ENCODE data around the gene UBA1. TPM values are rescaled to one million over a fixed set of nuclear protein-coding genes. Genes with fewer than 3 reads are reported as not detected.

UBA1 gene
- total and polyA plus RNA-seq, 2 donors (not counting 3 experiments of a cell fraction or from before 2014, with no cell fraction given) = 237 to 297 TPM

DNA sequence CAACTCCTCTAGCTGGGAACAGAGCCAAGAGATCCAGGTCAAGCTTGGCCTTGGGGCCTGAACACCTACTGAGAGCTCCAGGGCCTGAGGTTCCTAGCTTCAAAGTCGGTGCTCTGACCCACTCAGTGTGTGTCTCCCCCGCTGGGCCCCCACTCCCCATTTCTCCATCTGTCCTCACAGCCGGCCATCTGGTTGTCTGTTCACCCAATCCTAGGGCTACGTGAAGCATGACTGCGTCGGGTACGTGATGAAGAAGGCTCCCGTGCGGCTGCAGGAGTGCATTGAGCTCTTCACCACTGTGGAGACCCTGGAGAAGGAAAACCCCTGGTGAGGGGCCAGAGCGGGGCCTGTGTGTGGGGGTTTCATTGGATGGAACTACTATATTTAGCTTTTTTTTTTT, 51.5 kb downstream of the UBA1 start:
- Histone ChIP-seq H3K27ac (ENCODE audit: insufficient read depth, low read depth, low read length) (no peak overlapping the region), H3K9me3 (replicated peaks; ENCODE audit: control insufficient read depth, insufficient read depth, low read length) (no peaks in the 10 kb centered on the region), H3K4me3 (replicated peaks in 1 of 3; ENCODE audit: insufficient read depth in 1 of 3, low read depth in 1 of 3, low read length in 3 of 3) (no peak overlapping the region), H3K9ac (replicated peaks; ENCODE audit: extremely low read depth, insufficient read depth, low read length) (no peak overlapping the region), H3K36me3 (ENCODE audit: control insufficient read depth in 2 of 2, extremely low read depth in 1 of 2, insufficient read depth in 2 of 2, low read length in 2 of 2) (peaks cover 0 to 25% of the 10 kb centered on the region in 2 experiments), H3K4me1 (ENCODE audit: control insufficient read depth, extremely low read depth, insufficient read depth, low read length) (no peaks in the 10 kb centered on the region), H3K9me1 (replicated peaks; ENCODE audit: control insufficient read depth, extremely low read depth, insufficient read depth, low read length) (no peaks in the 10 kb centered on the region), H4K20me1 (replicated peaks; ENCODE audit: control insufficient read depth, extremely low read depth, insufficient read depth, low read length) (no peaks in the 10 kb centered on the region), H3K79me2 (ENCODE audit: control insufficient read depth, insufficient read depth, low read length) (no peaks in the 10 kb centered on the region), H3K4me2 (ENCODE audit: insufficient read depth, low read length) (no peak overlapping the region), H2AFZ (ENCODE audit: low read depth, low read length) (no peak overlapping the region), H3K27me3 (ENCODE audit: control insufficient read depth in 2 of 2, insufficient read depth in 2 of 2, low read length in 2 of 2) (no peaks in the 10 kb centered on the region)
- intact Hi-C loops (cut with micrococcal nuclease) = no loop called here
- DNase-seq (ENCODE audit: low read depth, low spot score) (no peak), FAIRE-seq (no peak)
- POLR2A ChIA-PET = no interaction called here
- dilution Hi-C loops (cut with MboI; ENCODE audit: extremely low pct_ligation_motif_present, low sequenced_read_pairs) = no loop called here
- no peak for TF ChIP-seq EZH2 (IDR thresholded peaks at IDR 0.05; ENCODE audit: borderline replicate concordance, low read depth, low read length, severe bottlenecking)
- no peak for TF ChIP-seq POLR2AphosphoS5 (IDR thresholded peaks at IDR 0.05; ENCODE audit: insufficient read depth, low read depth, low read length)
- TF ChIP-seq JUN (IDR thresholded peaks at IDR 0.05; ENCODE audit: borderline replicate concordance, insufficient read depth, insufficient read length, low read depth) = no peak
- TF ChIP-seq GATA2 (IDR thresholded peaks at IDR 0.05; ENCODE audit: insufficient read depth, insufficient read length, low read depth, low read length) = no peak
- no peak for TF ChIP-seq FOS (IDR thresholded peaks at IDR 0.05; ENCODE audit: borderline replicate concordance, insufficient read depth, low read length)
- TF ChIP-seq, protein P1, sequence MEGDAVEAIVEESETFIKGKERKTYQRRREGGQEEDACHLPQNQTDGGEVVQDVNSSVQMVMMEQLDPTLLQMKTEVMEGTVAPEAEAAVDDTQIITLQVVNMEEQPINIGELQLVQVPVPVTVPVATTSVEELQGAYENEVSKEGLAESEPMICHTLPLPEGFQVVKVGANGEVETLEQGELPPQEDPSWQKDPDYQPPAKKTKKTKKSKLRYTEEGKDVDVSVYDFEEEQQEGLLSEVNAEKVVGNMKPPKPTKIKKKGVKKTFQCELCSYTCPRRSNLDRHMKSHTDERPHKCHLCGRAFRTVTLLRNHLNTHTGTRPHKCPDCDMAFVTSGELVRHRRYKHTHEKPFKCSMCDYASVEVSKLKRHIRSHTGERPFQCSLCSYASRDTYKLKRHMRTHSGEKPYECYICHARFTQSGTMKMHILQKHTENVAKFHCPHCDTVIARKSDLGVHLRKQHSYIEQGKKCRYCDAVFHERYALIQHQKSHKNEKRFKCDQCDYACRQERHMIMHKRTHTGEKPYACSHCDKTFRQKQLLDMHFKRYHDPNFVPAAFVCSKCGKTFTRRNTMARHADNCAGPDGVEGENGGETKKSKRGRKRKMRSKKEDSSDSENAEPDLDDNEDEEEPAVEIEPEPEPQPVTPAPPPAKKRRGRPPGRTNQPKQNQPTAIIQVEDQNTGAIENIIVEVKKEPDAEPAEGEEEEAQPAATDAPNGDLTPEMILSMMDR (IDR thresholded peaks at IDR 0.05; ENCODE audit: extremely low read depth in 1 of 2, insufficient read depth in 1 of 2, low read depth in 1 of 2, low read length in 2 of 2) = no peak
- TF ChIP-seq, protein P2, sequence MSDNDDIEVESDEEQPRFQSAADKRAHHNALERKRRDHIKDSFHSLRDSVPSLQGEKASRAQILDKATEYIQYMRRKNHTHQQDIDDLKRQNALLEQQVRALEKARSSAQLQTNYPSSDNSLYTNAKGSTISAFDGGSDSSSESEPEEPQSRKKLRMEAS (IDR thresholded peaks at IDR 0.05; ENCODE audit: insufficient read depth, insufficient read length) = no peak
- no peak for TF ChIP-seq MYC (IDR thresholded peaks at IDR 0.05; ENCODE audit: low read depth, low read length)
- TF ChIP-seq POLR2A (IDR thresholded peaks at IDR 0.05; ENCODE audit: low read depth, low read length) = no peak
- CTCF ChIA-PET = no interaction called here
- no TSS peak for BruUV-seq (replicated peaks)

Measured in endothelial cell of umbilical vein (primary cell).